Embryonic facial prominence (tissue), 1 donor: Measurements from ENCODE around the gene NBPF6.
"Not testable (repeated sequence)": the region's sequence is repeated elsewhere in the genome, so short reads cannot be mapped to it uniquely, and the experiment has no call there.

Source experiments
- DNase-seq: peaks from one replicate; pipeline ENCODE4 v3.0.0-alpha.2; 2016; ENCODE audit errors: extremely low spot score

Gene NBPF6

GRCh38 chr1:108450043-108450442 lies at the start of gene NBPF6:
Gene NBPF6, plus strand, starts transcription at chr1:108450343. Its CDS starts 259 bp downstream, at chr1:108450602.
- DNase-seq: not testable (repeated sequence)

GRCh38 chr1:108411098-108411833 lies 38.9 kb upstream of the NBPF6 start:
- DNase-seq: not testable (repeated sequence)

DNA sequence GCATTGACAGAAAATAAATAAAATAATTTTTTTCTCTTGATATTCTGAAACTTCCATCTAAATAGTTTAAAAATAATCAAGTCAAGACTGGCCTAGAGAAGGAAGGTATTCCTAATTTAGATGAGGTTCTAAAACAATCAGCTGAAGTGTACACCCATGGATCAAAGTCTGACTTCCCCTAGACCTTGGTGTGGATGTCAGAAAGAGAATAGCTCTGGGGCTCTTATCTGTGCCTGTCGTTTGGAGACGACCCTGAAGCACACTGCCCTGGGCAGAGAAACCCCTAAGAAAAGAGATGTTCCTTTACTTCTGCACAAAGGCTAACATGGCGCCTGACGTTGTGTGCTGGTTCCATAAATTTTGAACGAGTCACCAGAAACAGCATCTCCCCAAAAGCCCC lies 30.0 kb upstream of the NBPF6 start:
- not testable (repeated sequence) for DNase-seq

DNA sequence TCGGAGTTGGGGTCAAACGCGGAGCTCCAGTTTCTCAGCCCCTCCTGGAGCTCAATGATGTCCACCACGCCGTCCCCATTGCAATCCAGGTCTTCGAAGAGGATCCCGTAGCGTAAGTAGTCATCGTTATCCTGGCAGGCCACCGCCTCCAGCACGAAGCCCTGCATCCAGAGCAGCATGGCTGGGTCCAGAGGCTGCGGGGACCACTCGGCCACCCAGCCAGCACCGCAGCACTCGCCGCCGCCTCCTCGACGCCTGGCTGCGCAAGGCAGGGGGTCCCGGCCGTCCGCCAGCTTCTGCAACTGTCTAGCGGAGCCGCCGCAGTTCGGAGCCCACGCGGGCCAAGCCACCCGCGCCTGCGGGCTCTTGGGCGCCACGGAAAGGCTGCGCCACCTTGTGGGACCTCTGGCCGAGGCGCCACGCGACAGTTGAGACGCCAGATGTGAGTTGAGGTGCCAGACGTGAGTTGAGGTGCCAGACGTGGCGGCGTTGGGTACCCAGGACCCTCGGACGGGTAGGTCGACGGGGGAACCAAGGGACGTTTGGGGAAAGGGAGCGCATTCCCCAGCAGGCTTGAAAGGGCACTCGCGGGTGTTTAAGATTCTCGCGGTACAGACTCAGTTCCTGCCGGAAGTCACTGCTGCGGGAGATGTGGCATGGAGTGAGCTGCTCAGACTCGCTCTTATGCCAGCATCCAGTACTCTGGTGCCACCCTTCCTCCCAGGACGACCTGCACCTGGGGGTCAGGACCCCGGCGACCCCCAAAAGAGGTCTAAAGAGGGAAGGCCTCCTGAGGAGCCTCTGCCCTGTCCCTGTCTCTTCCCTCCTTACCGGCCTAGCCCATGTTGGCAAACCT lies 28.9 kb upstream of the NBPF6 start:
- DNase-seq: not testable (repeated sequence)

GRCh38 chr1:108426877-108427276 lies 23.3 kb upstream of the NBPF6 start:
- DNase-seq: not testable (repeated sequence)

DNA sequence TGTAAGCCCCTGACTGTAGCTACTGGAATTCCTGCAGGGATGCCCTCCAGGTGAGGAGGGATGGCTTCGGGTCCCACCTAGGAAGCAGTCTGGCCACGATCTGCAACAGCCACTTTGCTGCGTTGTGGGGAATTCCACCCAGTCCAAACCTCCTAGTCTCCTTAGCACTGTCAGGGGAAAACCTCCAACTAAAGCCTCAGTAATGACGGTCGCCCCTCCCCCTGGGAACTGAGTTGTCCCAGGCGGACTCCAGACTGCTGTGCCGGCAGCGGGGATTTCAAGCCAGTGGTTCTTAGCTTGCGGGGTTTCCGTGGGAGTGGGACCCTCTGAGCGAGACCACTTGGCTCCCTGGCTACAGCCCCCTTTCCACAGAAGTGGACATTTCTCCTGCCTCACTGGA lies 18.1 kb upstream of the NBPF6 start:
- DNase-seq: not testable (repeated sequence)

GRCh38 chr1:108433404-108433803 lies 16.7 kb upstream of the NBPF6 start:
- DNase-seq: not testable (repeated sequence)

DNA sequence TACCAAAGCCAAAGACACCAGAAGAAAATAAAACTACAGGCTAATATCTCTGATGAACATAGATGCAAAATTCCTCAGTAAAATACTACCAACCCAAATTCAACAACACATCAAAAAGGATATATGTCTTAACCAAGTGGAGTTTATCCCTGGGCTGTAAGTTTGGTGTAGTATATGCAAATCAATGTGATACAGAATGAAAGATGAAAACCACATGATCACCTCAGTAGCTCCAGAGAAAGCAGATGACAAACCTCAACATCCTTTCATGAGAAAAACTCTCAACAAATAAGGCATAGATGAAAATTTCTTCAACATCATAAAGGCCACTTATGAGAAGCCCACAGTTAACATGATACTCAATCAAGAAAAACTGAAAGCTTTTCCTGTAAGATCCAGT lies 11.6 kb upstream of the NBPF6 start:
- DNase-seq: not testable (repeated sequence)

GRCh38 chr1:108454521-108454920 lies 4.4 kb downstream of the NBPF6 start:
- DNase-seq: not testable (repeated sequence)

GRCh38 chr1:108458661-108459060 lies 8.5 kb downstream of the NBPF6 start:
- not testable (repeated sequence) for DNase-seq

DNA sequence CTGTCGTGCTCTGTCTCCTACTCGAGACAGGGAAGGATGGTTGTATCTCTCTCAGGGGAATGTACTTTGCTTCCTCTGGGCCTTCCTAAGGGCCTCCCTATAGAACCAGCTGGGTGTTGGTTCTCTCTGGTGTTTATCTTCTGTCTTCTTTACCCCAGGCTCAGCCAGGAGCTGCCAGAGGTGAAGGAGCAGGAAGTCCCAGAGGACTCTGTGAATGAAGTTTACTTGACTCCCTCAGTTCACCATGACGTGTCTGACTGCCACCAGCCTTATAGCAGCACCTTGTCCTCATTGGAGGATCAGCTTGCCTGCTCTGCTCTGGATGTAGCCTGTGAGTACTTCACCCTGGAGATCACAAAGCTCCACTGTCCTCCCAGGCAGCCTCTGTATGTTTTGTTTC lies 11.6 kb downstream of the NBPF6 start:
- DNase-seq: not testable (repeated sequence)

DNA sequence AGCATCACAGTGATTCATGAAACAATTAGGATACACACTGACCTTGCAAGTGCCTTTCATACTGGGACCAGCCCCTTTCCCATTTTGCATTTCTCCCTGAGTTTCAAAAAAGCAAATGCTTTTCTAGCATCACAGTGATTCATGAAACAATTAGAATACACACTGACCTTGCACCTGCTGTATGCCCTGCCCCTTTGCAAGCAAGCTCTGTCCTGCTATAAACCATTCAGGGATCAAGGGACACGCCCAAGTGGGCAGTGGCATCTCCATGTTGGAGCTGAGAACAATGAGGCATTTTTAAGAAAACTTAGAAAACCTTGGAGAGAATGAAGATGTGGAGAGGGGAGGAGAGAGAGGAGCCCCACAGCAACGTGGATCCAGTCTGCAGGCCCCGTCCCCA lies 13.8 kb downstream of the NBPF6 start:
- not testable (repeated sequence) for DNase-seq

- DNase-seq: not testable (repeated sequence)
Measured at GRCh38 chr1:108466166-108466565, 16.0 kb downstream of the NBPF6 start.

- not testable (repeated sequence) for DNase-seq
Measured at GRCh38 chr1:108467155-108467554, 17.0 kb downstream of the NBPF6 start.

DNA sequence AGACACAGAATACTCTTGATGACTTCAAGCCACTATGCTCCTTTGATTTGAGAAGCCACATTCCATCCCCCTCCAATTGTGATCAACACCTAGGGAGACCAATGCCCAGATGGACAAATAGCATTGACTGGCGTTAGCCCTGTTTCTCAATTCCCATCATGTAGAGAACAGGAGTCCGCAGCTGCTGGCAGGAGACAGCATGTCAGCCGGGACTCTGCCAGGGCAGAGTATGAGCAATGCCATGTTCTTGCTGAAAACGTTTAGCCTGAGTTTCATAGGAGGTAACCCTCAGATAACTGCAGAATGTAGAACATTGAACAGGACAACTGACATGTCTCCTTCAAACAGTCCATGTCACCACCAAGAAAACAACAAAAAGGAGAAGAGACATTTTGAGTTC lies 20.6 kb downstream of the NBPF6 start:
- DNase-seq: not testable (repeated sequence)

DNA sequence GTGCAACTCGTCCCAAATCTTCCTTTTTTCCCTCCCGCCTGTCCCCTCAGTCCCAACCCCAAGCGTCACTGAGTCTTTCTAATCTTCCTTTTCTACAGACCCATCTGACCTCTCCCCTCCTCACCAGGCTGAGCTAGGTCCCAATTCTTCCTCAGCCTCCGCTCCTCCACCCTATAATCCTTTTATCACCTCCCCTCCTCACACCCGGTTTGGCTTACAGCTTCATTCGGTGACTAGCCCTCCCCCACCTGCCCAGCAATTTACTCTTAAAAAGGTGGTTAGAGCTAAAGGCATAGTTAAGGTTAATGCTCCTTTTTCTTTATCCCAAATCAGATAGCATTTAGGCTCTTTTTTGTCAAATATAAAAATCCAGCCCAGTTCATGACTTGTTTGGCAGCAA lies 24.4 kb downstream of the NBPF6 start:
- not testable (repeated sequence) for DNase-seq

GRCh38 chr1:108478429-108479015 lies 28.4 kb downstream of the NBPF6 start:
- no peak for DNase-seq

- no peak for DNase-seq
Measured at GRCh38 chr1:108482708-108483107, 32.6 kb downstream of the NBPF6 start.

GRCh38 chr1:108485990-108486389 lies 35.8 kb downstream of the NBPF6 start:
- DNase-seq: not testable (repeated sequence)

DNA sequence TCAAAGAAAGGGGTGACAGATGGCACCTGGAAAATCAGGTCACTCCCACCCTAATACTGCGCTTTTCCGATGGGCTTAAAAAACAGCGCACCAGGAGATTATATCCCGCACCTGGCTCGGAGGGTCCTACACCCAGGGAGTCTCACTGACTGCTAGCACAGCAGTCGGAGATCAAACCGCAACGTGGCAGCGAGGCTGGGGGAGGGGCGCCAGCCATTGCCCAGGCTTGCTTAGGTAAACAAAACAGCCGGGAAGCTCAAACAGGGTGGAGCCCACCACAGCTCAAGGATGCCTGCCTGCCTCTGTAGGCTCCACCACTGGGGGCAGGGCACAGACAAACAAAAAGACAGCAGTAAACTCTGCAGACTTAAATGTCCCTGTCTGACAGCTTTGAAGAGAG lies 36.6 kb downstream of the NBPF6 start:
- not testable (repeated sequence) for DNase-seq

- not testable (repeated sequence) for DNase-seq
Measured at GRCh38 chr1:108495008-108495407, 44.9 kb downstream of the NBPF6 start.

DNA sequence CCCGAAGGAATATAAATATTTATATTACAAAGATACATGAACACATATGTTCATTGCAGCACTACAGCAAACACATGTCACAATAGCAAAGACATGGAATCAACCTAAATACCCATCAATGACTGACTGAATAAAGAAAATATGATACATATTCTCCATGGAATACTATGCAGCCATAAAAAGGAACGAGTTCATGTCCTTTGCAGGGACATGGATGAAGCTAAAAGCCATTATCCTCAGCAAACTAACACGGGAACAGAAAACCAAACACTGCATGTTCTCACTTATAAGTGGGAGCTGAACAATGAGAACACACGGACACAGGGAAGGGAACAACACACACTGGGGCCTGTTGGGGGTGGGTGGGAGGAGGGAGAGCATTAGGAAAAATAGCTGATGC lies 46.7 kb downstream of the NBPF6 start:
- not testable (repeated sequence) for DNase-seq
